ENCODE measurements around the gene GOLGA8N. TPM values are rescaled to one million over a fixed set of nuclear protein-coding genes. Genes with fewer than 3 reads are reported as not detected.

Gene GOLGA8N
- total RNA-seq, 1 donor from 2014 or later: 2.7 TPM

DNA sequence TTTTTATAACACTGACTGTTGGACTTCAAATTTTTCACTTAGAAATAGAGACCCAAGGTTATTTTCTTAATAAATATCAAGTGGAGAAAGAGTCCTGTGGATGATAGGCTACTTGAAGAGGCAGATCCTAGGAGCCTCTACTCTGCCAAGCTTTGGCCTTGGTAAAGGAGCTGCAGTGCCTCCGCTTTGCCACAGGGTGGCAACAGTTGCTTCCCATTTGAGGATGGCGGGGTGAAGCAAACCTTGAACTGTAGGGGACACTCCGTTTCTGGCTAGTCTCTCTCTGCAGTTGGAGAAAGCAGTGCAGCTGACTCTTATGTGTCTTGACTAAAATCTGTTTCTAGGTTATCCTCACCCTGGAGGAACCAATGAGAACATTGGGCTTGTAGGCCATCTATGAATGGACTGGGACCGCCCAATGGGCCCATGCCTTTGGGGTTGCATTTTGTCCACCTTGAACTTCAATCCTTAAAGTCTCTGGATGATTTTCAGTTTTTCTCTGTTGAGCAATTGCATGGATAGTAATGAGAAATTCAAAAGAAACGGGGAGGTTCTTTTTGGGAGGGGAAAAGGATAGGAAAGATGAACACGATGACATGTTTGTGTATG is 58.1 kb downstream of the GOLGA8N start:
- DNase-seq (ENCODE audit: low read depth): peak; percentile 61

DNA sequence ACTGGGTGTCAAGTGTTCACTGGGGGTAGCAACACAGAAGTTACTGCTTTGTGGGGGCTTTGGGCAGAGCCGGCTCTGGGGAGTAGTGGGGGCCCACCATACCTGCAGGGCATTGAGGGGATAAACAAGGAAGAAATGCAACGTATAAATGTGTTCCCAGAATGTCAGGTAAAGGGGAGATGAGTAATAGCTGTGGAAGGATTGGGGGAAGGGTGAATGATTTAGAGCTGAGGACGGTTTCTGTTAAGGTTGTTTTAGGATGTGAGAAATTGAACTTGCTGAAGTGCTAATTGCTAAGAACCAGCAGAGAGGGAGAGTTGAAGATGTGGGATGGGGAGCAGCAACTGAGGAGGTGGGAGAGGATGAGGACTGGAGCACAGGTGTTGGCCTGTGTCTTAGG is 58.9 kb downstream of the GOLGA8N start:
- DNase-seq (ENCODE audit: low read depth): no peak

DNA sequence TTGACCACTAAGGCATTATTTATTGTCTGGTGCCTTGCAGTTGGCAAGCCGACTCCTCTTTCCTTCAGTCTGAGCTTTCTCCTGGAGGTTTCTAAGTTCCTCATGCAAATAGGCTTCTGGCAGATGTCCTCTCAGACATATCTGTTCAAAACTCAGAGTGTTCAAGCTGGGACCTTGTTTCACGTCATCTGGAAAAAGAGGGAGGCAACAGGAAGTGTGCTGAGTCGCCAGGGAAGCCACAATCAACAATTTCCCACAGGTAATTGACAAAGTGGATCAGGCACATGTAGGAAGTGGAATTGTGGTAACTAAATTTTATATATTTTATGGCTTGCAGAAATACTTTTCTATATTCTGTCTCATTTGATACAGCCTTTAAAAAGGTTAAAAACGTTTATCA is 62.8 kb downstream of the GOLGA8N start:
- DNase-seq (ENCODE audit: low read depth): no peak

DNA sequence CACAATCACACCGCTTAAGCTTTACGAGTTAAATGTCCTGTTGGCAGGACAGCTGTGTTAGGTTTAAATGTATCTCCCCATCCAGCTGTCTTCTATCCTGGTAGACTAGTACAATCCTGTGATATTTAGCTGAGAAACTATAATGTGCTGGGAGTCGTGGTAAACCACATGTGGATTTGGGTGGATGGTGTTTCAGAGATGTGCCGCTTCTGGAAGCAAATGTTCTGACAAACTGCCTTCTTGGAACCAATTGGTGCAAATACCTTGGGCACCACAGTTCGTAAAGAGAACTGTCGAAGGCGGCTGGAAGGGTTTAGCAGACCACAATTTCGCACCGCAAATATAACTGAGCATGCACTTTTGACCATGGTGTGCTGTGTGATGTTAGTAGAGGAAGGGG is 63.2 kb downstream of the GOLGA8N start:
- DNase-seq (ENCODE audit: low read depth): no peak

Other genes with a start within 250 kb of the GOLGA8N start
- 0.40 TPM in 1 of 2 replicates, not detected in the other for gene GOLGA8K, start 190.2 kb upstream of the GOLGA8N start, total RNA-seq
- 0.20 TPM in 1 of 2 replicates, not detected in the other for gene GOLGA8O, start 137.8 kb upstream of the GOLGA8N start, total RNA-seq
- gene ARHGAP11A, start 22.0 kb downstream of the GOLGA8N start, total RNA-seq: 4.5 and 14.1 TPM in 2 replicates
- 2.4 and 12.0 TPM in 2 replicates for gene SCG5, start 48.3 kb downstream of the GOLGA8N start, total RNA-seq
- gene GREM1, start 124.5 kb downstream of the GOLGA8N start, total RNA-seq: 4.2 and 9.7 TPM in 2 replicates

Data from renal cortical epithelial cell (primary cell).